GM12874 (cell line): ENCODE results near the gene CYSRT1.
A peak's percentile ranks its signal among the peaks of the same experiment; 100 is the strongest.

Experiments
- CTCF ChIP-seq: IDR thresholded peaks from 2 replicates; pipeline ENCODE4 v1.5.1; 2011; ENCODE audit warnings: low read depth, mild to moderate bottlenecking, control low read depth, low read length, moderate library complexity; ENCODE audit not compliant: insufficient read depth

Gene CYSRT1

GRCh38 chr9:137224830-137225694 lies at the start of gene CYSRT1:
TSS of gene CYSRT1 (plus strand) at chr9:137225174. CDS start at chr9:137225622, 448 bp downstream.
- TF ChIP-seq CTCF: no peak

GRCh38 chr9:137175345-137175961 lies 49.5 kb upstream of the CYSRT1 start:
- TF ChIP-seq CTCF: no peak

GRCh38 chr9:137176302-137177182 lies 48.4 kb upstream of the CYSRT1 start:
- peak; percentile 80 for TF ChIP-seq CTCF

GRCh38 chr9:137178201-137178938 lies 46.6 kb upstream of the CYSRT1 start:
- TF ChIP-seq CTCF: no peak

- TF ChIP-seq CTCF: no peak
These were observed 45.9 kb upstream of the CYSRT1 start for GRCh38 chr9:137178939-137179630.

GRCh38 chr9:137179761-137180160 lies 45.2 kb upstream of the CYSRT1 start:
- no peak for TF ChIP-seq CTCF
